Bronchial epithelial cell (primary cell): ENCODE data around the gene FAR1. TPM values are rescaled to one million over a fixed set of nuclear protein-coding genes. Genes with fewer than 3 reads are reported as not detected.

Experiments
- DNase-seq: peaks from one replicate; pipeline ENCODE4 v3.0.0-alpha.2; 2010; ENCODE audit warnings: low read depth
- FAIRE-seq: peaks from 2 replicates; lab custom pipeline; 2011; peaks lifted over from hg19 to GRCh38; lab: Jason Lieb, UNC
- H3K27me3 ChIP-seq: 2 replicates; pipeline ENCODE4 v1.5.1; 2011; ENCODE audit warnings: low read length; ENCODE audit not compliant: control insufficient read depth, insufficient read depth
- H3K36me3 ChIP-seq: 2 replicates; pipeline ENCODE4 v1.5.1; 2011; ENCODE audit warnings: low read length; ENCODE audit not compliant: control insufficient read depth, insufficient read depth
- H3K4me3 ChIP-seq: 2 replicates; pipeline ENCODE4 v1.5.1; 2011; ENCODE audit warnings: mild to moderate bottlenecking, low read depth, low read length, control low read depth
- CTCF ChIP-seq: IDR thresholded peaks from 2 replicates; pipeline ENCODE4 v1.5.1; 2011; ENCODE audit warnings: mild to moderate bottlenecking, moderate library complexity, low read length, control low read depth, inconsistent platforms; ENCODE audit not compliant: insufficient read depth, severe bottlenecking
- total RNA-seq: library from RNA; depleted of rRNA; stranded (reverse); fragments of >200 nt; gene quantifications from 2 replicates; pipeline ENCODE4 v1.2.1, GENCODE V29; 2014

FAR1 gene
- total RNA-seq, 1 donor from 2014 or later = 78.7 TPM

GRCh38 chr11:13682212-13682611 lies 13.7 kb downstream of the FAR1 start:
- DNase-seq (no peak), FAIRE-seq (no peak)
- no peak for TF ChIP-seq CTCF
- H3K4me3 ChIP-seq = no peak overlapping the region
- no peaks in the 10 kb centered on the region for H3K27me3 ChIP-seq
- H3K36me3 ChIP-seq = peaks cover under 1% of the 10 kb centered on the region

- Histone ChIP-seq H3K4me3 (no peak overlapping the region), H3K36me3 (peaks cover 2% of the 10 kb centered on the region), H3K27me3 (no peaks in the 10 kb centered on the region)
- TF ChIP-seq CTCF = no peak
- FAIRE-seq (no peak), DNase-seq (no peak)
Observed at GRCh38 chr11:13685461-13686108, 17.1 kb downstream of the FAR1 start.

GRCh38 chr11:13686776-13687175 lies 18.3 kb downstream of the FAR1 start:
- DNase-seq = no peak
- no peak for FAIRE-seq
- Histone ChIP-seq H3K27me3 (no peaks in the 10 kb centered on the region), H3K4me3 (no peak overlapping the region), H3K36me3 (peaks cover 2% of the 10 kb centered on the region)
- TF ChIP-seq CTCF = no peak

GRCh38 chr11:13687271-13687670 lies 18.8 kb downstream of the FAR1 start:
- H3K36me3 ChIP-seq = peaks cover 2% of the 10 kb centered on the region
- TF ChIP-seq CTCF = no peak
- FAIRE-seq (no peak), DNase-seq (no peak)
- H3K4me3 ChIP-seq = no peak overlapping the region
- no peaks in the 10 kb centered on the region for H3K27me3 ChIP-seq

GRCh38 chr11:13691286-13691899 lies 22.9 kb downstream of the FAR1 start:
- peaks cover 4% of the 10 kb centered on the region for H3K36me3 ChIP-seq
- no peak for DNase-seq
- H3K27me3 ChIP-seq = no peaks in the 10 kb centered on the region
- H3K4me3 ChIP-seq = no peak overlapping the region
- TF ChIP-seq CTCF = no peak
- FAIRE-seq = no peak
